OCI-LY1 (cell line): ENCODE measurements around the gene SCP2D1.

Experiments used
- H2AFZ ChIP-seq: fragments of 200-600 bp; sonication (generic), shearing (Covaris generic); 2 replicates; pipeline ENCODE4 v1.6.0; 2014; ENCODE audit warnings: antibody characterized with exemption, mild to moderate bottlenecking, low read length
- H3F3A ChIP-seq: fragments of 200-600 bp; sonication (generic), shearing (Covaris generic); 2 replicates; pipeline ENCODE4 v1.6.0; 2014; ENCODE audit warnings: mild to moderate bottlenecking, antibody characterized with exemption, low read length, moderate library complexity; ENCODE audit not compliant: insufficient read depth
- H3K27ac ChIP-seq: fragments of 200-600 bp; sonication (generic); 2 replicates; pipeline ENCODE4 v1.5.1; 2014; ENCODE audit warnings: low read length, mixed run types, mild to moderate bottlenecking, low read depth; ENCODE audit not compliant: poor library complexity, severe bottlenecking
- H3K27me3 ChIP-seq: fragments of 200-600 bp; sonication (generic); 2 replicates; pipeline ENCODE4 v1.6.0; 2014; ENCODE audit warnings: antibody characterized with exemption, mild to moderate bottlenecking, low read length, moderate library complexity; ENCODE audit not compliant: insufficient read depth
- H3K36me3 ChIP-seq: fragments of 200-600 bp; sonication (generic); 2 replicates; pipeline ENCODE4 v1.6.1; 2014; ENCODE audit warnings: mild to moderate bottlenecking, antibody characterized with exemption, low read length, moderate library complexity, mixed read lengths; ENCODE audit not compliant: insufficient read depth
- H3K4me1 ChIP-seq: fragments of 200-600 bp; sonication (generic); 2 replicates; pipeline ENCODE4 v1.5.1; 2014; ENCODE audit warnings: mild to moderate bottlenecking, low read length, moderate library complexity; ENCODE audit not compliant: insufficient read depth, severe bottlenecking
- H3K4me2 ChIP-seq: fragments of 200-600 bp; sonication (generic), shearing (Covaris generic); 2 replicates; pipeline ENCODE4 v1.6.1; 2014; ENCODE audit warnings: low read length
- H3K4me3 ChIP-seq: fragments of 200-600 bp; sonication (generic); 2 replicates; pipeline ENCODE4 v1.5.1; 2014; ENCODE audit warnings: low read length, low read depth, mild to moderate bottlenecking, mixed read lengths; ENCODE audit not compliant: poor library complexity, severe bottlenecking
- H3K79me2 ChIP-seq: fragments of 200-600 bp; shearing (Covaris generic); 2 replicates; pipeline ENCODE4 v1.6.1; 2016; ENCODE audit warnings: mixed run types, low read length, mixed read lengths; ENCODE audit not compliant: insufficient read depth
- H3K9ac ChIP-seq: fragments of 200-600 bp; sonication (generic), shearing (Covaris generic); 2 replicates; pipeline ENCODE4 v1.6.1; 2014; ENCODE audit warnings: mild to moderate bottlenecking, low read length, mixed read lengths
- H3K9me2 ChIP-seq: fragments of 200-600 bp; sonication (generic), shearing (Covaris generic); 2 replicates; pipeline ENCODE4 v1.6.1; 2014; ENCODE audit warnings: low read depth, mild to moderate bottlenecking, low read length, mixed read lengths
- H3K9me3 ChIP-seq: fragments of 200-600 bp; shearing (Covaris generic); 2 replicates; pipeline ENCODE4 v1.6.1; 2014; ENCODE audit warnings: low read length, mixed read lengths
- H4K20me1 ChIP-seq: fragments of 200-600 bp; sonication (generic), shearing (Covaris generic); 2 replicates; pipeline ENCODE4 v1.6.0; 2016; ENCODE audit warnings: mild to moderate bottlenecking, low read length; ENCODE audit not compliant: insufficient read depth
- EZH2 ChIP-seq: fragments of 200-600 bp; sonication (generic), shearing (Covaris generic); IDR thresholded peaks from 2 replicates; pipeline ENCODE4 v1.8.0; 2017; ENCODE audit warnings: borderline replicate concordance, mixed run types, mild to moderate bottlenecking, antibody characterized with exemption, low read length, moderate library complexity, mixed read lengths
- TF ChIP-seq, protein P1 (sequence below): fragments of 200-600 bp; sonication (generic), shearing (Covaris generic); IDR thresholded peaks from 2 replicates; pipeline ENCODE4 v1.5.1; 2017; ENCODE audit warnings: mild to moderate bottlenecking, antibody characterized with exemption, low read length, moderate library complexity, mixed read lengths

SCP2D1 gene

DNA sequence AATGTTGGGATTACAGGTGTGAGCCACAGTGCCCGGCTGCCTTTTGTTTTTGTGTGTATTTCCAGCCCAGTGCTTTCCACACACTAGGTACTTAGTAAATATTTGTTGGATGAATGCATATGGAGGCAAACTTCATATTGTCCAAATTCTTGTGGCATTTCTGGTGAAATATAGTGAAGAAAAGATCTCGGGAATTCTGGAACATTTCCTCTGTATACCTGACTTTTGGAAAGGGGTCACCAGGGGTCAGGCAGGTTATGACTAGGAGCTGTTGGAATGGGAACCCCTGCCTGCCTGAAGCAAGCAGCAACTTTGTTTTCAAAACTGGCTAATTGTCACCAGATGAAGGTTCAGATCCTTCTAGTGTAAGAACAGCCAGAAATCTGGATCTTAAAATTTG, 12.1 kb upstream of the SCP2D1 start:
- Histone ChIP-seq H3K4me3 (no peak overlapping the region), H3F3A (no peaks in the 10 kb centered on the region), H3K79me2 (no peaks in the 10 kb centered on the region), H3K9ac (no peak overlapping the region; the same call in 1 of the 2 replicates), H3K27ac (no peak overlapping the region), H3K27me3 (no peaks in the 10 kb centered on the region), H3K9me2 (no peaks in the 10 kb centered on the region), H3K36me3 (no peaks in the 10 kb centered on the region), H2AFZ (no peak overlapping the region), H3K4me2 (no peak overlapping the region; the same call in 1 of the 2 replicates), H4K20me1 (no peaks in the 10 kb centered on the region), H3K4me1 (peaks cover 13% of the 10 kb centered on the region), H3K9me3 (no peaks in the 10 kb centered on the region)
- TF ChIP-seq, protein P1, sequence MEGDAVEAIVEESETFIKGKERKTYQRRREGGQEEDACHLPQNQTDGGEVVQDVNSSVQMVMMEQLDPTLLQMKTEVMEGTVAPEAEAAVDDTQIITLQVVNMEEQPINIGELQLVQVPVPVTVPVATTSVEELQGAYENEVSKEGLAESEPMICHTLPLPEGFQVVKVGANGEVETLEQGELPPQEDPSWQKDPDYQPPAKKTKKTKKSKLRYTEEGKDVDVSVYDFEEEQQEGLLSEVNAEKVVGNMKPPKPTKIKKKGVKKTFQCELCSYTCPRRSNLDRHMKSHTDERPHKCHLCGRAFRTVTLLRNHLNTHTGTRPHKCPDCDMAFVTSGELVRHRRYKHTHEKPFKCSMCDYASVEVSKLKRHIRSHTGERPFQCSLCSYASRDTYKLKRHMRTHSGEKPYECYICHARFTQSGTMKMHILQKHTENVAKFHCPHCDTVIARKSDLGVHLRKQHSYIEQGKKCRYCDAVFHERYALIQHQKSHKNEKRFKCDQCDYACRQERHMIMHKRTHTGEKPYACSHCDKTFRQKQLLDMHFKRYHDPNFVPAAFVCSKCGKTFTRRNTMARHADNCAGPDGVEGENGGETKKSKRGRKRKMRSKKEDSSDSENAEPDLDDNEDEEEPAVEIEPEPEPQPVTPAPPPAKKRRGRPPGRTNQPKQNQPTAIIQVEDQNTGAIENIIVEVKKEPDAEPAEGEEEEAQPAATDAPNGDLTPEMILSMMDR: no peak
- TF ChIP-seq EZH2: no peak

DNA sequence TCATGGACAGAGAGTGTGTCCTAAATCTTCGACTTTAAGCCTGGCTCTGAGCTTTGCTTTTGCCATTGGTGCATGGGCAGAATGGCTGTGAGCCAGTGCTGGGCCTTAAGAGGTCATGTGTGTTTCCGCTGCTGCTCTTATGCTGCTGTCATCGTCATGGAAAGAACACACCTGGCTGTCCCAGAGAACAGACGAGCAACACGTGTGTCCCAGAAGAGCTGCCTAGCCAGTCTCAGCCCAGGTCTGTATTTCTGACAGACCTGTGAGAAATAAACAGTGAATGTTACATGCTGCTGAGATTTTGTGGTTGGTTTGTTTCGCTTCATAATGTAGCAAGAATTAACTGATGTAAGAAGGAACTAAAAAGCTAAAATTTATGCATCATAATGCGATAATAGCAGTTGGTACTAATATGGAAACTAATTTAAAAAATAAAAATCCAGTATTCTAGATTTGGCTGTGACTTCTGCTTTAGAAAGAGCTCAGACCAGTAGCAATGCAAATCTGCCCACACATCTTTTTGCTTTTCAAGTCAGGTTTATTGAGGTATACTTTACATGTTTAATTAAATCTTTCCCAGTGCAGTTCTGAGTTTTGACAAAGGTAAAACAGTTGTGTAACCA, 11.5 kb upstream of the SCP2D1 start:
- no peaks in the 10 kb centered on the region for H3K36me3 ChIP-seq
- no peaks in the 10 kb centered on the region for H3K9me3 ChIP-seq
- no peaks in the 10 kb centered on the region for H3K27me3 ChIP-seq
- H3K9ac ChIP-seq: no peak overlapping the region; the same call in 1 of the 2 replicates
- H4K20me1 ChIP-seq: no peaks in the 10 kb centered on the region
- no peaks in the 10 kb centered on the region for H3K9me2 ChIP-seq
- TF ChIP-seq, protein P1: no peak
- no peak for TF ChIP-seq EZH2
- no peak overlapping the region for H3K4me3 ChIP-seq
- no peaks in the 10 kb centered on the region for H3K79me2 ChIP-seq
- H3K4me2 ChIP-seq: no peak overlapping the region; the same call in 1 of the 2 replicates
- H2AFZ ChIP-seq: no peak overlapping the region
- H3K27ac ChIP-seq: peak overlapping the region; percentile 22
- peaks cover 13% of the 10 kb centered on the region for H3K4me1 ChIP-seq
- no peaks in the 10 kb centered on the region for H3F3A ChIP-seq

DNA sequence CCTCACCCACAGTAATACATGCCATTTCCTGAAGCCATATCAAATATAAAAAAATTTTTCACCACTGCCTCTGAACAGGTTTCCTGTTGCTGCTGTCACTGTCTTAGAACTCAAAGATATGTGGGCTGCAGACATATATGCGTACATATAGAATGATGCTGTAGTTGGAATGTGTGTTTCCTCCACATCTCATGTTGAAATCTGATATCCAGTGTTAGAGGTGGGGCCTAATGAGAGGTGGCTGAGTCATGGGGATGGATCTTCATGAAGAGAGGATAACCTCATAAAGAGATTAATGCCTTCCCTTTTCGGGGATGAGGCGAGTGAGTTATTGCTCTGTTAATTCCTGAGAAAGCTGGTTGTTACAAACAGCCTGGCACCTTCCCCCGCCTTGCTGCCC, 7.7 kb upstream of the SCP2D1 start:
- TF ChIP-seq EZH2: no peak
- TF ChIP-seq, protein P1: no peak
- Histone ChIP-seq H2AFZ (no peak overlapping the region), H3K9me2 (no peaks in the 10 kb centered on the region), H3K4me2 (no peak overlapping the region), H3F3A (no peaks in the 10 kb centered on the region), H3K9me3 (no peaks in the 10 kb centered on the region), H3K4me1 (peaks cover 13% of the 10 kb centered on the region), H3K27ac (no peak overlapping the region), H3K27me3 (no peaks in the 10 kb centered on the region), H3K9ac (no peak overlapping the region), H3K4me3 (no peak overlapping the region), H4K20me1 (no peaks in the 10 kb centered on the region), H3K79me2 (no peaks in the 10 kb centered on the region), H3K36me3 (no peaks in the 10 kb centered on the region)
